WTC11 (cell line): ENCODE data around the gene SLC12A8. TPM values are rescaled to one million over a fixed set of nuclear protein-coding genes. Genes with fewer than 3 reads are reported as not detected.

ENCODE experiments used
- ATAC-seq: fragments of 200-7000 bp; cut with Tn5 transposase; 2 replicates; pipeline ENCODE4 v1.10.0; 2021; ENCODE audit warnings: mild to moderate bottlenecking, moderate library complexity
- CTCF ChIA-PET: fragments of 300-600 bp; sonication (Branson Sonifier 250); formaldehyde crosslinking; loops from one replicate; lab custom pipeline; 2021; ENCODE audit warnings: antibody characterized with exemption; lab: Charles Lee
- POLR2A ChIA-PET: fragments of 350-600 bp; sonication (Branson Sonifier 250); formaldehyde crosslinking; loops from one replicate; lab custom pipeline; 2021; ENCODE audit warnings: antibody characterized with exemption; lab: Charles Lee
- DNase-seq: peaks from one replicate; pipeline ENCODE4 v3.0.0; 2021; ENCODE audit warnings: low spot score
- H3K27ac Mint-ChIP-seq: 2 replicates; pipeline ENCODE4 v1.8.0; 2021; ENCODE audit warnings: mixed read lengths
- H3K27me3 Mint-ChIP-seq: 2 replicates; pipeline ENCODE4 v1.8.0; 2021; ENCODE audit warnings: low read depth, mild to moderate bottlenecking, moderate library complexity, mixed read lengths
- H3K36me3 Mint-ChIP-seq: 2 replicates; pipeline ENCODE4 v1.8.0; 2021; ENCODE audit warnings: mixed read lengths
- H3K4me1 Mint-ChIP-seq: 2 replicates; pipeline ENCODE4 v1.8.0; 2022; ENCODE audit warnings: mixed read lengths
- H3K4me3 Mint-ChIP-seq: 2 replicates; pipeline ENCODE4 v1.8.0; 2021; ENCODE audit warnings: mild to moderate bottlenecking, moderate library complexity, mixed read lengths
- H3K9me3 Mint-ChIP-seq: 2 replicates; pipeline ENCODE4 v1.8.0; 2021; ENCODE audit warnings: mixed read lengths
- CBFB ChIP-seq: sonication (generic); formaldehyde crosslinking; IDR thresholded peaks from 2 replicates; pipeline ENCODE4 v1.8.1; 2022; ENCODE audit warnings: mild to moderate bottlenecking, low read depth, missing genetic modification reagents
- ELF4 ChIP-seq: sonication (generic); formaldehyde crosslinking; IDR thresholded peaks from 2 replicates; pipeline ENCODE4 v1.8.1; 2022; ENCODE audit warnings: low read depth, mild to moderate bottlenecking, moderate library complexity, missing genetic modification reagents
- EMX1 ChIP-seq: fragments of 250-450 bp; sonication (Bioruptor Pico); IDR thresholded peaks from 2 replicates; pipeline ENCODE4 v1.8.0; 2021; ENCODE audit warnings: mild to moderate bottlenecking
- FOXK1 ChIP-seq: sonication (generic); formaldehyde crosslinking; IDR thresholded peaks from 2 replicates; pipeline ENCODE4 v1.8.0; 2022; ENCODE audit warnings: mild to moderate bottlenecking, moderate library complexity, missing genetic modification reagents
- GRHL2 ChIP-seq: fragments of 250-450 bp; sonication (Bioruptor Pico); IDR thresholded peaks from 2 replicates; pipeline ENCODE4 v1.8.0; 2022; ENCODE audit warnings: mild to moderate bottlenecking, moderate library complexity; ENCODE audit not compliant: insufficient replicate concordance, severe bottlenecking
- IRF2 ChIP-seq: sonication (generic); formaldehyde crosslinking; IDR thresholded peaks from 2 replicates; pipeline ENCODE4 v1.8.0; 2022; ENCODE audit warnings: low read depth, missing genetic modification reagents, borderline replicate concordance
- JAZF1 ChIP-seq: fragments of 250-450 bp; sonication (Bioruptor Pico); IDR thresholded peaks from 2 replicates; pipeline ENCODE4 v1.9.0; 2021; ENCODE audit warnings: moderate library complexity, mild to moderate bottlenecking, inconsistent platforms
- MXD4 ChIP-seq: fragments of 250-450 bp; sonication (Bioruptor Pico); IDR thresholded peaks from 2 replicates; pipeline ENCODE4 v1.8.0; 2021; ENCODE audit warnings: mild to moderate bottlenecking, moderate library complexity, borderline replicate concordance
- MYBL2 ChIP-seq: sonication (generic); formaldehyde crosslinking; IDR thresholded peaks from 2 replicates; pipeline ENCODE4 v1.8.1; 2023; ENCODE audit warnings: mild to moderate bottlenecking, moderate library complexity, missing genetic modification reagents
- NR1H2 ChIP-seq: sonication (generic); formaldehyde crosslinking; IDR thresholded peaks from 2 replicates; pipeline ENCODE4 v1.9.0; 2021; ENCODE audit warnings: mild to moderate bottlenecking, moderate library complexity, missing genetic modification reagents
- PREB ChIP-seq: sonication (generic); formaldehyde crosslinking; IDR thresholded peaks from 2 replicates; pipeline ENCODE4 v1.8.1; 2022; ENCODE audit warnings: mild to moderate bottlenecking, missing genetic modification reagents, moderate library complexity, borderline replicate concordance
- RELA ChIP-seq: sonication (generic); formaldehyde crosslinking; IDR thresholded peaks from 2 replicates; pipeline ENCODE4 v1.8.1; 2022; ENCODE audit warnings: missing genetic modification reagents, mild to moderate bottlenecking, borderline replicate concordance
- TCF7 ChIP-seq: sonication (generic); formaldehyde crosslinking; IDR thresholded peaks from 2 replicates; pipeline ENCODE4 v1.8.0; 2022; ENCODE audit warnings: mild to moderate bottlenecking, low read depth, missing genetic modification reagents, moderate library complexity
- TEAD1 ChIP-seq: sonication (generic); formaldehyde crosslinking; IDR thresholded peaks from 2 replicates; pipeline ENCODE4 v1.8.0; 2022; ENCODE audit warnings: mild to moderate bottlenecking, missing genetic modification reagents
- ZBTB21 ChIP-seq: sonication (generic); formaldehyde crosslinking; IDR thresholded peaks from 2 replicates; pipeline ENCODE4 v1.8.1; 2023; ENCODE audit warnings: mild to moderate bottlenecking, missing genetic modification reagents, borderline replicate concordance
- ZNF317 ChIP-seq: sonication (generic); formaldehyde crosslinking; IDR thresholded peaks from 2 replicates; pipeline ENCODE4 v1.8.1; 2023; ENCODE audit warnings: low read depth, mild to moderate bottlenecking, moderate library complexity, missing genetic modification reagents, borderline replicate concordance
- ZNF416 ChIP-seq: fragments of 250-450 bp; sonication (Bioruptor Pico); IDR thresholded peaks from 2 replicates; pipeline ENCODE4 v1.9.0; 2021; ENCODE audit warnings: mild to moderate bottlenecking, inconsistent platforms
- ZNF423 ChIP-seq: fragments of 250-450 bp; sonication (Bioruptor Pico); IDR thresholded peaks from 2 replicates; pipeline ENCODE4 v2.1.2; 2022; ENCODE audit warnings: mild to moderate bottlenecking, moderate library complexity
- total RNA-seq: library from RNA; stranded (reverse); gene quantifications from 3 replicates; pipeline ENCODE4 v1.2.3, GENCODE V29; 2021
- TF ChIP-seq, protein P1 (sequence below): sonication (generic); formaldehyde crosslinking; IDR thresholded peaks from 2 replicates; pipeline ENCODE4 v1.8.1; 2022; ENCODE audit warnings: missing genetic modification reagents, borderline replicate concordance
- TF ChIP-seq, protein P2 (sequence below): sonication (generic); formaldehyde crosslinking; IDR thresholded peaks from 2 replicates; pipeline ENCODE4 v1.8.0; 2022; ENCODE audit warnings: missing genetic modification reagents
- TF ChIP-seq, protein P3 (sequence below): sonication (generic); formaldehyde crosslinking; IDR thresholded peaks from 2 replicates; pipeline ENCODE4 v1.8.1; 2023; ENCODE audit warnings: mild to moderate bottlenecking, missing genetic modification reagents
- TF ChIP-seq, protein P4 (sequence below): fragments of 250-450 bp; sonication (Bioruptor Pico); IDR thresholded peaks from 2 replicates; pipeline ENCODE4 v1.9.0; 2021; ENCODE audit warnings: moderate library complexity, mild to moderate bottlenecking, inconsistent platforms, borderline replicate concordance

SLC12A8 gene
- total RNA-seq, 1 experiment from 2014 or later: 9.1 TPM

GRCh38 chr3:125140011-125140817, 72.3 kb downstream of the SLC12A8 start:
- peaks cover 42% of the 10 kb centered on the region for H3K4me1 Mint-ChIP-seq
- no peak for TF ChIP-seq MXD4 (CRISPR knock-in tag)
- no peaks in the 10 kb centered on the region for H3K9me3 Mint-ChIP-seq
- ChIA-PET CTCF (interaction anchor here (0.6 to 1.7 kb wide), 6 partner anchors 10 to 178 kb away, joined by 3 to 5 read pairs (median 4); no protein-coding TSS in a partner anchor), POLR2A (interaction anchor here (1.1 kb wide), 1 partner anchor 24 kb away, joined by 4 read pairs; no protein-coding TSS in a partner anchor)
- peak overlapping the region; percentile 38; the same call in 1 of the 2 replicates for H3K4me3 Mint-ChIP-seq
- DNase-seq (no peak), ATAC-seq (no peak)
- no peaks in the 10 kb centered on the region for H3K36me3 Mint-ChIP-seq
- H3K27ac Mint-ChIP-seq: no peak overlapping the region
- H3K27me3 Mint-ChIP-seq: peaks cover 8% of the 10 kb centered on the region

- no peak overlapping the region for H3K4me3 Mint-ChIP-seq
- H3K36me3 Mint-ChIP-seq: no peaks in the 10 kb centered on the region
- ATAC-seq: no peak
- peaks cover 8% of the 10 kb centered on the region for H3K27me3 Mint-ChIP-seq
- POLR2A ChIA-PET: no interaction called here
- H3K27ac Mint-ChIP-seq: no peak overlapping the region
- CTCF ChIA-PET: no interaction called here
- no peak for DNase-seq
- peaks cover 35% of the 10 kb centered on the region for H3K4me1 Mint-ChIP-seq
- TF ChIP-seq NR1H2: no peak
- TF ChIP-seq JAZF1 (CRISPR knock-in tag): no peak
- TF ChIP-seq ZBTB21 (CRISPR knock-in tag): no peak
- no peak for TF ChIP-seq IRF2 (CRISPR knock-in tag)
- TF ChIP-seq, protein P1, sequence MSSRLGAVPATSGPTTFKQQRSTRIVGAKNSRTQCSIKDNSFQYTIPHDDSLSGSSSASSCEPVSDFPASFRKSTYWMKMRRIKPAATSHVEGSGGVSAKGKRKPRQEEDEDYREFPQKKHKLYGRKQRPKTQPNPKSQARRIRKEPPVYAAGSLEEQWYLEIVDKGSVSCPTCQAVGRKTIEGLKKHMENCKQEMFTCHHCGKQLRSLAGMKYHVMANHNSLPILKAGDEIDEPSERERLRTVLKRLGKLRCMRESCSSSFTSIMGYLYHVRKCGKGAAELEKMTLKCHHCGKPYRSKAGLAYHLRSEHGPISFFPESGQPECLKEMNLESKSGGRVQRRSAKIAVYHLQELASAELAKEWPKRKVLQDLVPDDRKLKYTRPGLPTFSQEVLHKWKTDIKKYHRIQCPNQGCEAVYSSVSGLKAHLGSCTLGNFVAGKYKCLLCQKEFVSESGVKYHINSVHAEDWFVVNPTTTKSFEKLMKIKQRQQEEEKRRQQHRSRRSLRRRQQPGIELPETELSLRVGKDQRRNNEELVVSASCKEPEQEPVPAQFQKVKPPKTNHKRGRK (CRISPR knock-in tag): no peak
- TF ChIP-seq ZNF416: no peak
- TF ChIP-seq CBFB (CRISPR knock-in tag): no peak
- TF ChIP-seq PREB: no peak
- TF ChIP-seq, protein P2, sequence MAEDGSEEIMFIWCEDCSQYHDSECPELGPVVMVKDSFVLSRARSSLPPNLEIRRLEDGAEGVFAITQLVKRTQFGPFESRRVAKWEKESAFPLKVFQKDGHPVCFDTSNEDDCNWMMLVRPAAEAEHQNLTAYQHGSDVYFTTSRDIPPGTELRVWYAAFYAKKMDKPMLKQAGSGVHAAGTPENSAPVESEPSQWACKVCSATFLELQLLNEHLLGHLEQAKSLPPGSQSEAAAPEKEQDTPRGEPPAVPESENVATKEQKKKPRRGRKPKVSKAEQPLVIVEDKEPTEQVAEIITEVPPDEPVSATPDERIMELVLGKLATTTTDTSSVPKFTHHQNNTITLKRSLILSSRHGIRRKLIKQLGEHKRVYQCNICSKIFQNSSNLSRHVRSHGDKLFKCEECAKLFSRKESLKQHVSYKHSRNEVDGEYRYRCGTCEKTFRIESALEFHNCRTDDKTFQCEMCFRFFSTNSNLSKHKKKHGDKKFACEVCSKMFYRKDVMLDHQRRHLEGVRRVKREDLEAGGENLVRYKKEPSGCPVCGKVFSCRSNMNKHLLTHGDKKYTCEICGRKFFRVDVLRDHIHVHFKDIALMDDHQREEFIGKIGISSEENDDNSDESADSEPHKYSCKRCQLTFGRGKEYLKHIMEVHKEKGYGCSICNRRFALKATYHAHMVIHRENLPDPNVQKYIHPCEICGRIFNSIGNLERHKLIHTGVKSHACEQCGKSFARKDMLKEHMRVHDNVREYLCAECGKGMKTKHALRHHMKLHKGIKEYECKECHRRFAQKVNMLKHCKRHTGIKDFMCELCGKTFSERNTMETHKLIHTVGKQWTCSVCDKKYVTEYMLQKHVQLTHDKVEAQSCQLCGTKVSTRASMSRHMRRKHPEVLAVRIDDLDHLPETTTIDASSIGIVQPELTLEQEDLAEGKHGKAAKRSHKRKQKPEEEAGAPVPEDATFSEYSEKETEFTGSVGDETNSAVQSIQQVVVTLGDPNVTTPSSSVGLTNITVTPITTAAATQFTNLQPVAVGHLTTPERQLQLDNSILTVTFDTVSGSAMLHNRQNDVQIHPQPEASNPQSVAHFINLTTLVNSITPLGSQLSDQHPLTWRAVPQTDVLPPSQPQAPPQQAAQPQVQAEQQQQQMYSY (CRISPR knock-in tag): no peak
- no peak for TF ChIP-seq MYBL2 (CRISPR knock-in tag)
- TF ChIP-seq ELF4: no peak
- no peak for TF ChIP-seq TCF7
- no peaks in the 10 kb centered on the region for H3K9me3 Mint-ChIP-seq
These were observed 73.2 kb downstream of the SLC12A8 start for GRCh38 chr3:125139386-125139785.

- DNase-seq (no peak), ATAC-seq (no peak)
- Mint-ChIP-seq H3K27me3 (peaks cover 5% of the 10 kb centered on the region), H3K36me3 (no peaks in the 10 kb centered on the region), H3K27ac (peak overlapping the region; percentile 28), H3K9me3 (no peaks in the 10 kb centered on the region), H3K4me3 (no peak overlapping the region), H3K4me1 (peaks cover 16% of the 10 kb centered on the region)
- ChIA-PET POLR2A (interaction anchor here (1.3 kb wide), 1 partner anchor 17 kb away, joined by 3 read pairs; no protein-coding TSS in a partner anchor), CTCF (interaction anchor here (0.5 to 2.6 kb wide), 4 partner anchors 13 to 77 kb away, joined by 3 to 11 read pairs (median 4); no protein-coding TSS in a partner anchor)
- no peak for TF ChIP-seq ZNF423 (CRISPR knock-in tag)
- no peak for TF ChIP-seq ZNF317 (CRISPR knock-in tag)
- no peak for TF ChIP-seq GRHL2 (CRISPR knock-in tag)
- TF ChIP-seq, protein P3, sequence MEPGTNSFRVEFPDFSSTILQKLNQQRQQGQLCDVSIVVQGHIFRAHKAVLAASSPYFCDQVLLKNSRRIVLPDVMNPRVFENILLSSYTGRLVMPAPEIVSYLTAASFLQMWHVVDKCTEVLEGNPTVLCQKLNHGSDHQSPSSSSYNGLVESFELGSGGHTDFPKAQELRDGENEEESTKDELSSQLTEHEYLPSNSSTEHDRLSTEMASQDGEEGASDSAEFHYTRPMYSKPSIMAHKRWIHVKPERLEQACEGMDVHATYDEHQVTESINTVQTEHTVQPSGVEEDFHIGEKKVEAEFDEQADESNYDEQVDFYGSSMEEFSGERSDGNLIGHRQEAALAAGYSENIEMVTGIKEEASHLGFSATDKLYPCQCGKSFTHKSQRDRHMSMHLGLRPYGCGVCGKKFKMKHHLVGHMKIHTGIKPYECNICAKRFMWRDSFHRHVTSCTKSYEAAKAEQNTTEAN (CRISPR knock-in tag): no peak
- TF ChIP-seq FOXK1: no peak
- no peak for TF ChIP-seq TEAD1
- no peak for TF ChIP-seq EMX1 (CRISPR knock-in tag)
- TF ChIP-seq MYBL2 (CRISPR knock-in tag): no peak
- no peak for TF ChIP-seq RELA (CRISPR knock-in tag)
- TF ChIP-seq, protein P4, sequence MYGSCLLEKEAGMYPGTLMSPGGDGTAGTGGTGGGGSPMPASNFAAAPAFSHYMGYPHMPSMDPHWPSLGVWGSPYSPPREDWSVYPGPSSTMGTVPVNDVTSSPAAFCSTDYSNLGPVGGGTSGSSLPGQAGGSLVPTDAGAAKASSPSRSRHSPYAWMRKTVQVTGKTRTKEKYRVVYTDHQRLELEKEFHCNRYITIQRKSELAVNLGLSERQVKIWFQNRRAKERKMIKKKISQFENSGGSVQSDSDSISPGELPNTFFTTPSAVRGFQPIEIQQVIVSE: no peak
These were observed 75.1 kb downstream of the SLC12A8 start for GRCh38 chr3:125137358-125138033.
